B cell (primary cell): Measurements from ENCODE around the gene NOS3. TPM values are rescaled to one million over a fixed set of nuclear protein-coding genes. Genes with fewer than 3 reads are reported as not detected.
A peak's percentile ranks its signal among the peaks of the same experiment; 100 is the strongest.

Experiments
- ATAC-seq: fragments of 200-7000 bp; cut with Tn5 transposase; one replicate; pipeline ENCODE4 v1.10.0; 2021; ENCODE audit warnings: low read depth, mild to moderate bottlenecking, moderate number of reproducible peaks, moderate library complexity
- CTCF ChIA-PET: fragments of 350-600 bp; sonication (Branson Sonifier 250); formaldehyde crosslinking; loops from one replicate; lab custom pipeline; 2021; ENCODE audit warnings: antibody characterized with exemption, inconsistent platforms; lab: Charles Lee
- POLR2A ChIA-PET: fragments of 350-600 bp; sonication (Branson Sonifier 250); formaldehyde crosslinking; loops from one replicate; lab custom pipeline; 2021; ENCODE audit warnings: antibody characterized with exemption; lab: Charles Lee
- DNase-seq: peaks from one replicate; pipeline ENCODE4 v3.0.0; 2013
- H2AFZ ChIP-seq: 2 replicates; pipeline ENCODE4 v1.6.1; 2012; ENCODE audit warnings: mild to moderate bottlenecking, low read depth, low read length; ENCODE audit not compliant: insufficient read depth, poor library complexity, severe bottlenecking
- H3K27ac ChIP-seq, 2 donors: 1 replicate in 1 of 2; 2 replicates in 1 of 2; pipeline ENCODE4 v1.5.1; 2012 to 2013; ENCODE audit warnings: low read length in 2 of 2, mild to moderate bottlenecking in 2 of 2, moderate library complexity in 1 of 2
- H3K27me3 ChIP-seq, 4 experiments: fragments of 200-600 bp in 1 of 4; sonication (generic) in 1 of 4; replicated peaks in 1 of 4; 1 replicate in 2 of 4; 2 replicates in 2 of 4; pipeline versions ENCODE4 v1.6.1 to v1.7.0; 2013 to 2016; ENCODE audit warnings: low read length in 3 of 4, mild to moderate bottlenecking in 2 of 4, mixed read lengths in 1 of 4, moderate library complexity in 1 of 4; ENCODE audit not compliant: insufficient read depth in 4 of 4, control insufficient read depth in 3 of 4; ENCODE audit errors: control extremely low read depth in 1 of 4
- H3K36me3 ChIP-seq, 2 experiments: replicated peaks in 1 of 2; 1 replicate in 1 of 2; 2 replicates in 1 of 2; pipeline versions ENCODE4 v1.6.1 to v1.7.1; 2013; ENCODE audit warnings: low read length in 1 of 2; ENCODE audit not compliant: insufficient read depth in 2 of 2, control insufficient read depth in 1 of 2; ENCODE audit errors: control extremely low read depth in 1 of 2, extremely low read depth in 1 of 2
- H3K4me1 ChIP-seq, 2 donors: fragments of 200-600 bp in 1 of 2; sonication (generic) in 1 of 2; 1 replicate in 1 of 2; 2 replicates in 1 of 2; pipeline versions ENCODE4 v1.5.1 to v1.6.1; 2013 to 2017; ENCODE audit warnings: low read length in 2 of 2; ENCODE audit not compliant: control insufficient read depth in 2 of 2, insufficient read depth in 2 of 2
- H3K4me2 ChIP-seq: replicated peaks from 2 replicates; pipeline ENCODE3; 2012; ENCODE audit warnings: mild to moderate bottlenecking, low read depth, low read length; ENCODE audit not compliant: poor library complexity, severe bottlenecking
- H3K4me3 ChIP-seq, 5 experiments: fragments of 200-600 bp in 1 of 5; sonication (generic) in 1 of 5; 1 replicate in 3 of 5; 2 replicates in 2 of 5; pipeline versions ENCODE4 v1.5.1 to v1.7.0; 2011 to 2016; ENCODE audit warnings: low read length in 4 of 5, mild to moderate bottlenecking in 4 of 5, low read depth in 2 of 5, control low read depth in 1 of 5, moderate library complexity in 1 of 5; ENCODE audit not compliant: insufficient read depth in 1 of 5; ENCODE audit errors: control extremely low read depth in 1 of 5, extremely low read depth in 1 of 5
- H3K79me2 ChIP-seq: fragments of 200-600 bp; sonication (generic); one replicate; pipeline ENCODE4 v1.6.0; 2016; ENCODE audit warnings: low read length; ENCODE audit not compliant: control insufficient read depth, insufficient read depth
- H3K9ac ChIP-seq: fragments of 200-600 bp; sonication (generic); 2 replicates; pipeline ENCODE4 v1.6.1; 2017; ENCODE audit warnings: mild to moderate bottlenecking, low read length, moderate library complexity
- H3K9me3 ChIP-seq, 3 donors: one replicate each; pipeline versions ENCODE4 v1.6.1 to v1.7.1; 2013; ENCODE audit warnings: low read length in 2 of 3; ENCODE audit not compliant: control insufficient read depth in 2 of 3, insufficient read depth in 1 of 3; ENCODE audit errors: control extremely low read depth in 1 of 3
- H4K20me1 ChIP-seq: 2 replicates; pipeline ENCODE4 v1.6.0; 2012; ENCODE audit warnings: mild to moderate bottlenecking, low read length; ENCODE audit not compliant: insufficient read depth, control insufficient read depth, poor library complexity, severe bottlenecking
- H3K27ac Mint-ChIP-seq: one replicate; pipeline ENCODE4 v1.8.0; 2021; ENCODE audit warnings: mixed read lengths
- H3K27me3 Mint-ChIP-seq: one replicate; pipeline ENCODE4 v1.8.0; 2021; ENCODE audit warnings: mixed read lengths
- H3K4me1 Mint-ChIP-seq: one replicate; pipeline ENCODE4 v1.8.0; 2021; ENCODE audit warnings: mixed read lengths
- H3K4me3 Mint-ChIP-seq: one replicate; pipeline ENCODE4 v1.8.0; 2021; ENCODE audit warnings: mixed read lengths
- H3K9me3 Mint-ChIP-seq: one replicate; pipeline ENCODE4 v1.8.0; 2022; ENCODE audit warnings: mixed read lengths; ENCODE audit not compliant: insufficient read depth
- EZH2 ChIP-seq: IDR thresholded peaks from 2 replicates; pipeline ENCODE4 v1.6.1; 2012; ENCODE audit warnings: borderline replicate concordance, low read depth, mild to moderate bottlenecking, moderate library complexity, low read length; ENCODE audit not compliant: insufficient read depth, poor library complexity, severe bottlenecking
- WGBS: methylation state at CpG from one replicate; pipeline ENCODE4 v1.1.5; 2013; ENCODE audit warnings: missing lambda C conversion rate; ENCODE audit not compliant: insufficient coverage; 5-methylcytosine and 5-hydroxymethylcytosine counted together
- intact Hi-C: fragments of 100-400 bp; cut with micrococcal nuclease; formaldehyde crosslinking; loops from one replicate; pipeline ENCODE4 v1.10.0; 2022
- polyA plus RNA-seq: library from polyadenylated mRNA; depleted of rRNA; stranded (reverse); fragments of >200 nt; gene quantifications from 2 replicates; pipeline ENCODE4 v1.2.3, GENCODE V29; 2012
- total RNA-seq, 2 donors: library from RNA; stranded (reverse); fragments of 120-200 nt in 1 of 2; gene quantifications; 1 replicate in 1 of 2; 2 replicates in 1 of 2; pipeline versions ENCODE4 v1.2.3 to v1.2.4, GENCODE V29; 2013 to 2022
- TF ChIP-seq, protein P1 (sequence below): fragments of 200-600 bp; IDR thresholded peaks from one replicate; pipeline ENCODE4 v1.8.0; 2022; ENCODE audit warnings: antibody characterized with exemption, mild to moderate bottlenecking

Gene NOS3
- total and polyA plus RNA-seq, 2 donors (not counting 1 experiment from before 2014, with no cell fraction given) = 0.39 to 0.54 TPM

GRCh38 chr7:151014950-151015349 lies 24.1 kb downstream of the NOS3 start:
- no peak overlapping the region for H3K27ac ChIP-seq
- POLR2A ChIA-PET = no interaction called here

DNA sequence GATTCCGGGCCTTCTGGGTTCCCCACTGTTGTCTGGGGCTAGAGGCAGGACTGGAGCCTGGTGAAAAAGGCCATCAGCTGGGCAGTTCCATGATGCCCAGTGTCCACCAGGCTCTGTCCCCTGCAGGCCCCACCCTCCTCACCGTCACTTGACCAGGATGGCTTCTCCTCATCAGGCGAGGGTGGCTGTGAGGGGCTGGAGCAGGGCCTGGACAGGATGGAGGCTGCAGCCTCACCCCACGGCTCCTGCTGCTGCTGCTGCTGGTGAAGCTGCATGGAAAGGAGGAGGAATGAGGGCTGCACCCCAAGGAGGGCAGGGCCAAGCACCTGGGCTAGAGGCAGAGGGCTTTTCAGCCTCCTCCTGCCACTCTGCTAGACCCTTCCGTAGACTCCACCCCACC lies 25.1 kb downstream of the NOS3 start:
- Mint-ChIP-seq H3K4me1 (peaks cover 53% of the 10 kb centered on the region), H3K27ac (peak overlapping the region; percentile 50), H3K27me3 (peaks cover 23% of the 10 kb centered on the region), H3K9me3 (no peaks in the 10 kb centered on the region), H3K4me3 (no peak overlapping the region)
- H3K27ac ChIP-seq = no peak overlapping the region
- no peak overlapping the region for H3K4me2 ChIP-seq
- peaks cover 0 to 36% (median 16%) of the 10 kb centered on the region in 4 experiments for H3K27me3 ChIP-seq
- POLR2A ChIA-PET = no interaction called here
- peaks cover 0 to 28% (median 0%) of the 10 kb centered on the region in 3 donors for H3K9me3 ChIP-seq
- H3K79me2 ChIP-seq = no peaks in the 10 kb centered on the region
- no peaks in the 10 kb centered on the region for H3K36me3 ChIP-seq
- no peak overlapping the region for H2AFZ ChIP-seq
- DNase-seq (no peak), ATAC-seq (no peak)
- CTCF ChIA-PET = interaction anchor here (1.3 to 1.5 kb wide), 2 partner anchors 10 to 118 kb away, joined by 3 read pairs; no protein-coding TSS in a partner anchor
- WGBS = 92% methylated on average over 3 of the region's 5 CpGs
- H3K4me1 ChIP-seq = peaks cover 36 to 50% of the 10 kb centered on the region in 2 donors
- no peaks in the 10 kb centered on the region for H4K20me1 ChIP-seq
- TF ChIP-seq, protein P1, sequence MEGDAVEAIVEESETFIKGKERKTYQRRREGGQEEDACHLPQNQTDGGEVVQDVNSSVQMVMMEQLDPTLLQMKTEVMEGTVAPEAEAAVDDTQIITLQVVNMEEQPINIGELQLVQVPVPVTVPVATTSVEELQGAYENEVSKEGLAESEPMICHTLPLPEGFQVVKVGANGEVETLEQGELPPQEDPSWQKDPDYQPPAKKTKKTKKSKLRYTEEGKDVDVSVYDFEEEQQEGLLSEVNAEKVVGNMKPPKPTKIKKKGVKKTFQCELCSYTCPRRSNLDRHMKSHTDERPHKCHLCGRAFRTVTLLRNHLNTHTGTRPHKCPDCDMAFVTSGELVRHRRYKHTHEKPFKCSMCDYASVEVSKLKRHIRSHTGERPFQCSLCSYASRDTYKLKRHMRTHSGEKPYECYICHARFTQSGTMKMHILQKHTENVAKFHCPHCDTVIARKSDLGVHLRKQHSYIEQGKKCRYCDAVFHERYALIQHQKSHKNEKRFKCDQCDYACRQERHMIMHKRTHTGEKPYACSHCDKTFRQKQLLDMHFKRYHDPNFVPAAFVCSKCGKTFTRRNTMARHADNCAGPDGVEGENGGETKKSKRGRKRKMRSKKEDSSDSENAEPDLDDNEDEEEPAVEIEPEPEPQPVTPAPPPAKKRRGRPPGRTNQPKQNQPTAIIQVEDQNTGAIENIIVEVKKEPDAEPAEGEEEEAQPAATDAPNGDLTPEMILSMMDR = no peak
- TF ChIP-seq EZH2 = no peak
- no peak overlapping the region for H3K4me3 ChIP-seq
- H3K9ac ChIP-seq = no peak overlapping the region
- intact Hi-C loops = no loop called here

More at GRCh38 chr7:151014950-151015349, 24.1 kb downstream of the NOS3 start:
- no peaks in the 10 kb centered on the region for H3K36me3 ChIP-seq
- peaks cover 0 to 28% (median 0%) of the 10 kb centered on the region in 3 donors for H3K9me3 ChIP-seq
- CTCF ChIA-PET = interaction anchor here (0.6 to 0.9 kb wide), 3 partner anchors 20 to 107 kb away, joined by 3 read pairs; no protein-coding TSS in a partner anchor
- H3K27me3 Mint-ChIP-seq = peaks cover 13% of the 10 kb centered on the region
- H2AFZ ChIP-seq = no peak overlapping the region
- peaks cover 49% of the 10 kb centered on the region for H3K4me1 Mint-ChIP-seq
- no peaks in the 10 kb centered on the region for H3K9me3 Mint-ChIP-seq
- H3K9ac ChIP-seq = no peak overlapping the region
- H4K20me1 ChIP-seq = no peaks in the 10 kb centered on the region
- H3K4me2 ChIP-seq = no peak overlapping the region
- H3K27ac Mint-ChIP-seq = peak overlapping the region; percentile 13
- no peaks in the 10 kb centered on the region for H3K79me2 ChIP-seq
- intact Hi-C loops = loop anchor here (1.0 to 5.0 kb wide), 3 partner anchors 13 to 72 kb away; partner anchors contain the start of genes ABCB8, AGAP3, CDK5 and SLC4A2
- H3K4me1 ChIP-seq = peaks cover 33 to 53% of the 10 kb centered on the region in 2 donors
- H3K4me3 ChIP-seq = no peak overlapping the region
- ATAC-seq = no peak
- H3K27me3 ChIP-seq = peaks cover 0 to 26% (median 6%) of the 10 kb centered on the region in 4 experiments
- TF ChIP-seq, protein P1 = no peak
- TF ChIP-seq EZH2 = no peak
- DNase-seq = peak; percentile 26
- H3K4me3 Mint-ChIP-seq = peak overlapping the region; percentile 69
- 92% methylated on average over 8 of the region's 8 CpGs for WGBS
